Prostate gland (tissue), 2 donors: Measurements from ENCODE around the gene MAPK8IP2. TPM values are rescaled to one million over a fixed set of nuclear protein-coding genes. Genes with fewer than 3 reads are reported as not detected.

Experiments used
- DNase-seq: peaks from one replicate; pipeline ENCODE4 v3.0.0-alpha.2; 2019; ENCODE audit warnings: low spot score
- H3K27ac ChIP-seq, 2 donors: fragments of 200-600 bp; sonication (generic); 2 replicates each; pipeline ENCODE4 v1.5.1; 2017 to 2019
- H3K27me3 ChIP-seq: fragments of 200-600 bp; sonication (generic); replicated peaks from 2 replicates; pipeline ENCODE4 v1.5.1; 2019; ENCODE audit not compliant: insufficient read depth
- H3K36me3 ChIP-seq, 2 donors: fragments of 200-600 bp; sonication (generic); 1 replicate in 1 of 2; 2 replicates in 1 of 2; pipeline versions ENCODE4 v1.5.1 to v1.8.1; 2017 to 2019
- H3K4me1 ChIP-seq: fragments of 200-600 bp; sonication (generic); replicated peaks from 2 replicates; pipeline ENCODE4 v1.5.1; 2019
- H3K4me3 ChIP-seq, 2 donors: fragments of 200-600 bp; sonication (generic); 2 replicates each; pipeline ENCODE4 v1.5.1; 2017 to 2019
- H3K9me3 ChIP-seq: fragments of 200-600 bp; sonication (generic); 2 replicates; pipeline ENCODE4 v1.5.1; 2017
- POLR2A ChIP-seq: fragments of 450-650 bp; IDR thresholded peaks from one replicate; pipeline ENCODE4 v1.6.1; 2016; ENCODE audit warnings: antibody characterized with exemption, mild to moderate bottlenecking
- POLR2AphosphoS5 ChIP-seq: sonication (generic); formaldehyde crosslinking; IDR thresholded peaks from one replicate; pipeline ENCODE4 v1.6.1; 2017; ENCODE audit warnings: antibody characterized with exemption
- WGBS: methylation state at CpG from one replicate; pipeline ENCODE4 v1.1.5; 2018; 5-methylcytosine and 5-hydroxymethylcytosine counted together
- intact Hi-C: fragments of 100-400 bp; cut with DNase I; formaldehyde crosslinking; loops from one replicate; pipeline ENCODE4 v1.14.2; 2022
- total RNA-seq, 2 donors: library from RNA; depleted of rRNA; stranded (reverse); fragments of >200 nt; gene quantifications; one replicate each; pipeline ENCODE4 v1.1.0, GENCODE V29; 2016
- TF ChIP-seq, protein P1 (sequence below), 4 experiments: fragments of 200-600 bp in 2 of 4; fragments of 450-650 bp in 2 of 4; sonication (generic) in 2 of 4; IDR thresholded peaks; 1 replicate in 3 of 4; 2 replicates in 1 of 4; pipeline ENCODE4 v1.5.1; 2016 to 2019; ENCODE audit warnings: antibody characterized with exemption in 4 of 4, mild to moderate bottlenecking in 2 of 4, moderate library complexity in 2 of 4

MAPK8IP2 gene
- total RNA-seq, 2 donors from 2014 or later = 5.1 to 23.6 TPM

DNA sequence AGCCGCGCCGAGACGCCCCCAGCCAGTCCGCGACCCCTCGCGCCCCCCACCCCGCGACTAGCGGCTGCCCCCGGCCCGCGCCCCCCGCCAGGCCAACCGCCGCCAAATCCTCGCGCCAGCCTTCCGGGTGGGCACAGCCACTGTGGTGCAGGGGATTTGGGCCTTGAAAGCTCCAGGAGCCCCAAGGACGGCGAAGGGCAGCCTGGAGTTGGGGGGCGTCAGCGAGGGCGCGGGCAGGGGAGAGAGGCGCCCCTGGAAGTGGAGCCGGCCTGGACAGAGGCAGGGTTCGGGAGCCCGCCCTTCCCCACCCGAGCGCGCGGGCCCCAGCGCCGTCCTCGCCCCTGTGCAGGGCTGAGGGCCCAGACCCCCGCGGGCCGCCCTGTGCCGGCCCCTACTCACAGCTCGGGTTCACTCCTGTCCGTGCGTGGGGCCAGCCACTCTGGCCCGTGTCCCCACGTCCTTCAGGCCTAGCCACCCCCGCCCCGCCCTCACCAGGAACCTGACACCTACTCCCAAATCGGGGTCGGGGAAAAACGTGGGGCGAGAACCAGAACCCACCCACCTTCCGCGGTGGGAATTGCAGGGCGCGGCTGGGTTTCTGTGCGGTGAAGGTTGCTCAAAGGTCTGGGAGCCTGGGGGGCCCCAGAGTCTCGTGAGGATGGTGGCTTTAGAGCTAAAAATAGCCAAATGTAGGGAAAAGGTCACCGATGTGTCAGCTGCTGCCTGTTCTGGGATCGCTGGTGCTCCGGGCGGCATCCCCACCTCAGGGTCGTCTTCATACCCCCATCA lies 22.4 kb upstream of the MAPK8IP2 start, which contains the start of gene CPT1B:
Gene CPT1B, minus strand, starts transcription at position 441 of the 789 bp plus-strand sequence. CDS start 512 bp downstream, outside the sequence.
- intact Hi-C loops = no loop called here
- DNase-seq = no peak
- Histone ChIP-seq H3K36me3 (no peaks in the 10 kb centered on the region), H3K4me3 (no peak within 1 kb of the TSS), H3K27me3 (no peaks in the 10 kb centered on the region), H3K27ac (no peak within 1 kb of the TSS), H3K4me1 (peaks cover 8% of the 10 kb centered on the region), H3K9me3 (no peaks in the 10 kb centered on the region)
- TF ChIP-seq POLR2A (no peak), POLR2AphosphoS5 (no peak)
- TF ChIP-seq, protein P1, sequence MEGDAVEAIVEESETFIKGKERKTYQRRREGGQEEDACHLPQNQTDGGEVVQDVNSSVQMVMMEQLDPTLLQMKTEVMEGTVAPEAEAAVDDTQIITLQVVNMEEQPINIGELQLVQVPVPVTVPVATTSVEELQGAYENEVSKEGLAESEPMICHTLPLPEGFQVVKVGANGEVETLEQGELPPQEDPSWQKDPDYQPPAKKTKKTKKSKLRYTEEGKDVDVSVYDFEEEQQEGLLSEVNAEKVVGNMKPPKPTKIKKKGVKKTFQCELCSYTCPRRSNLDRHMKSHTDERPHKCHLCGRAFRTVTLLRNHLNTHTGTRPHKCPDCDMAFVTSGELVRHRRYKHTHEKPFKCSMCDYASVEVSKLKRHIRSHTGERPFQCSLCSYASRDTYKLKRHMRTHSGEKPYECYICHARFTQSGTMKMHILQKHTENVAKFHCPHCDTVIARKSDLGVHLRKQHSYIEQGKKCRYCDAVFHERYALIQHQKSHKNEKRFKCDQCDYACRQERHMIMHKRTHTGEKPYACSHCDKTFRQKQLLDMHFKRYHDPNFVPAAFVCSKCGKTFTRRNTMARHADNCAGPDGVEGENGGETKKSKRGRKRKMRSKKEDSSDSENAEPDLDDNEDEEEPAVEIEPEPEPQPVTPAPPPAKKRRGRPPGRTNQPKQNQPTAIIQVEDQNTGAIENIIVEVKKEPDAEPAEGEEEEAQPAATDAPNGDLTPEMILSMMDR (IDR thresholded peaks at IDR 0.05) = no peak
- WGBS = 29% methylated on average over 43 of the region's 63 CpGs

GRCh38 chr22:50578776-50579310 lies 21.8 kb upstream of the MAPK8IP2 start:
- DNase-seq = no peak
- TF ChIP-seq, protein P1 (IDR thresholded peaks at IDR 0.05) = no peak
- TF ChIP-seq POLR2A (no peak), POLR2AphosphoS5 (no peak)

DNA sequence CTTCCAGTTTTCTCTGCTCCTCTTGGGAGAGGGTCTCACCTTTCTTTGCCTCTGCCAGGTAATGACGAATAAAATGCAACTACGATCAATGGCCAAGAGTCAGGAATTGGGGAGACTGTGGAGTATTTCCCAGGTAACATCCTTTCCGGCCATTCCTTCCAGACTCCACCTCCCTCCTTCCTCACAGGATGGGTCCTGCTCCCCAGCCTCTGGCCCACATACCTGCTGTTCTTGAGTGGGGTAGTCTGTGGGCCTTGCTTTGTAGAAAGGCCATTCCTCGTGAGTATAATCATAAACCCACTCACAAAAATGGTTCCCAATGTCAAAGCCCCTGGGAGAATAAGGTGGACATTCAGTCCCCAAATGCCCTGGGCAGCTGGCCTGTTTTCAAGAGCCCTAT lies 20.8 kb upstream of the MAPK8IP2 start:
- intact Hi-C loops = loop anchor here (5.0 kb wide), 1 partner anchor 48 kb away; the partner anchor contains the start of gene ARSA
- H3K27me3 ChIP-seq = no peaks in the 10 kb centered on the region
- 97% methylated on average over 4 of the region's 4 CpGs for WGBS
- peaks cover 12% of the 10 kb centered on the region for H3K4me1 ChIP-seq
- H3K27ac ChIP-seq = no peak overlapping the region
- no peaks in the 10 kb centered on the region for H3K9me3 ChIP-seq
- DNase-seq = no peak
- H3K4me3 ChIP-seq = no peak overlapping the region
- TF ChIP-seq, protein P1 (IDR thresholded peaks at IDR 0.05) = no peak
- TF ChIP-seq POLR2AphosphoS5 (no peak), POLR2A (no peak)
- no peaks in the 10 kb centered on the region for H3K36me3 ChIP-seq

More at GRCh38 chr22:50578776-50579310, 21.8 kb upstream of the MAPK8IP2 start:
- intact Hi-C loops = no loop called here
- H3K4me3 ChIP-seq = no peak overlapping the region
- no peaks in the 10 kb centered on the region for H3K27me3 ChIP-seq
- no peak overlapping the region for H3K27ac ChIP-seq
- WGBS = 73% methylated on average over 8 of the region's 8 CpGs
- no peaks in the 10 kb centered on the region for H3K36me3 ChIP-seq
- H3K9me3 ChIP-seq = no peaks in the 10 kb centered on the region
- H3K4me1 ChIP-seq = peaks cover 12% of the 10 kb centered on the region

GRCh38 chr22:50581031-50581949 lies 19.3 kb upstream of the MAPK8IP2 start:
- Histone ChIP-seq H3K36me3 (no peaks in the 10 kb centered on the region), H3K27me3 (no peaks in the 10 kb centered on the region), H3K4me3 (peak overlapping the region; percentile 71 to 84), H3K9me3 (no peaks in the 10 kb centered on the region), H3K4me1 (peaks cover 12% of the 10 kb centered on the region), H3K27ac (no peak overlapping the region)
- intact Hi-C loops = loop anchor here (5.0 kb wide), 1 partner anchor 46 kb away; the partner anchor contains the start of gene ARSA
- 88% methylated on average over 22 of the region's 22 CpGs for WGBS
- no peak for DNase-seq
- TF ChIP-seq POLR2AphosphoS5 = no peak
- TF ChIP-seq, protein P1 (IDR thresholded peaks at IDR 0.05) = no peak
- TF ChIP-seq POLR2A = no peak
